Activated CD8-positive, alpha-beta T cell treated with anti-CD3 and anti-CD28 coated beads for 36 hours (primary cell): Measurements from ENCODE around the gene NOD2. TPM values are rescaled to one million over a fixed set of nuclear protein-coding genes. Genes with fewer than 3 reads are reported as not detected.

Source experiments
- ATAC-seq: fragments of 200-7000 bp; cut with Tn5 transposase; one replicate; pipeline ENCODE4 v1.10.0; 2021; ENCODE audit warnings: mild to moderate bottlenecking, moderate library complexity
- CTCF ChIA-PET: fragments of 350-600 bp; sonication (Branson Sonifier 250); formaldehyde crosslinking; loops from one replicate; lab custom pipeline; 2021; ENCODE audit warnings: antibody characterized with exemption; lab: Charles Lee
- POLR2A ChIA-PET: fragments of 350-600 bp; sonication (Branson Sonifier 250); formaldehyde crosslinking; loops from one replicate; lab custom pipeline; 2021; ENCODE audit warnings: antibody characterized with exemption; lab: Charles Lee
- DNase-seq: peaks from one replicate; pipeline ENCODE4 v3.0.0-alpha.2; 2020
- H3K27ac Mint-ChIP-seq: one replicate; pipeline ENCODE4 v1.8.0; 2021; ENCODE audit warnings: mild to moderate bottlenecking, mixed read lengths
- H3K27me3 Mint-ChIP-seq: one replicate; pipeline ENCODE4 v1.8.0; 2021; ENCODE audit warnings: mixed read lengths
- H3K36me3 Mint-ChIP-seq: one replicate; pipeline ENCODE4 v1.8.0; 2021; ENCODE audit warnings: low read depth, mixed read lengths
- H3K4me1 Mint-ChIP-seq: one replicate; pipeline ENCODE4 v1.8.0; 2021; ENCODE audit warnings: low read depth, mixed read lengths
- H3K4me3 Mint-ChIP-seq: one replicate; pipeline ENCODE4 v1.8.0; 2021; ENCODE audit warnings: mild to moderate bottlenecking, moderate library complexity, mixed read lengths
- H3K9me3 Mint-ChIP-seq: one replicate; pipeline ENCODE4 v1.8.0; 2021; ENCODE audit warnings: mixed read lengths
- CTCF ChIP-seq: fragments of 200-600 bp; IDR thresholded peaks from one replicate; pipeline ENCODE4 v1.8.0; 2022; ENCODE audit warnings: antibody characterized with exemption, mild to moderate bottlenecking
- intact Hi-C: fragments of 100-400 bp; cut with micrococcal nuclease; formaldehyde crosslinking; loops from one replicate; pipeline ENCODE4 v1.10.0; 2022
- total RNA-seq, 2 experiments: library from RNA; stranded (reverse); gene quantifications; one replicate each; pipeline ENCODE4 v1.2.3, GENCODE V29; 2021

Gene NOD2
- total RNA-seq = 1 to 10 TPM; 1.1 to 1.6 TPM

GRCh38 chr16:50692999-50693781 lies at the start of gene NOD2:
TSS of gene NOD2 (plus strand) at chr16:50693606. CDS start at chr16:50699496, 5,890 bp downstream.
- DNase-seq = no peak
- intact Hi-C loops = no loop called here
- Mint-ChIP-seq H3K4me1 (peaks cover 52% of the 10 kb centered on the region), H3K27ac (peak within 1 kb of the TSS; percentile 51), H3K27me3 (peaks cover 8% of the 10 kb centered on the region), H3K4me3 (peak within 1 kb of the TSS; percentile 63), H3K36me3 (no peaks in the 10 kb centered on the region), H3K9me3 (no peaks in the 10 kb centered on the region)
- POLR2A ChIA-PET = interaction anchor here (0.7 to 1.1 kb wide), 2 partner anchors 8 to 10 kb away, joined by 3 to 4 read pairs; no protein-coding TSS in a partner anchor
- ATAC-seq = peak; percentile 25
- CTCF ChIA-PET = no interaction called here
- no peak for TF ChIP-seq CTCF

- no peak for ATAC-seq
- H3K4me1 Mint-ChIP-seq = peaks cover 5% of the 10 kb centered on the region
- CTCF ChIA-PET = interaction anchor here (0.6 to 3.9 kb wide), 8 partner anchors 9 to 318 kb away, joined by 3 to 17 read pairs (median 5); no protein-coding TSS in a partner anchor
- no peak overlapping the region for H3K27ac Mint-ChIP-seq
- intact Hi-C loops = no loop called here
- no peaks in the 10 kb centered on the region for H3K9me3 Mint-ChIP-seq
- POLR2A ChIA-PET = no interaction called here
- no peak for TF ChIP-seq CTCF
- no peaks in the 10 kb centered on the region for H3K27me3 Mint-ChIP-seq
- H3K4me3 Mint-ChIP-seq = no peak overlapping the region
- DNase-seq = no peak
- H3K36me3 Mint-ChIP-seq = no peaks in the 10 kb centered on the region
Measured at GRCh38 chr16:50644245-50644644, 49.2 kb upstream of the NOD2 start.

- ChIA-PET POLR2A (interaction anchor here (0.9 kb wide), 1 partner anchor 9 kb away, joined by 4 read pairs; no protein-coding TSS in a partner anchor), CTCF (interaction anchor here (0.6 to 1.9 kb wide), 11 partner anchors 10 to 319 kb away, joined by 3 to 13 read pairs (median 3); no protein-coding TSS in a partner anchor)
- no peaks in the 10 kb centered on the region for H3K27me3 Mint-ChIP-seq
- ATAC-seq (peak; percentile 88), DNase-seq (peak; percentile 74)
- H3K4me3 Mint-ChIP-seq = no peak overlapping the region
- no peaks in the 10 kb centered on the region for H3K9me3 Mint-ChIP-seq
- H3K4me1 Mint-ChIP-seq = peaks cover 5% of the 10 kb centered on the region
- peak; percentile 37 for TF ChIP-seq CTCF
- no peaks in the 10 kb centered on the region for H3K36me3 Mint-ChIP-seq
- intact Hi-C loops = no loop called here
- H3K27ac Mint-ChIP-seq = no peak overlapping the region
Measured at GRCh38 chr16:50644729-50645128, 48.7 kb upstream of the NOD2 start.

- DNase-seq (no peak), ATAC-seq (no peak)
- ChIA-PET POLR2A (interaction anchor here (0.9 kb wide), 1 partner anchor 10 kb away, joined by 4 read pairs; no protein-coding TSS in a partner anchor), CTCF (interaction anchor here (0.7 to 1.9 kb wide), 7 partner anchors 16 to 319 kb away, joined by 3 to 13 read pairs (median 3); no protein-coding TSS in a partner anchor)
- Mint-ChIP-seq H3K4me1 (peaks cover 5% of the 10 kb centered on the region), H3K36me3 (no peaks in the 10 kb centered on the region), H3K27me3 (no peaks in the 10 kb centered on the region), H3K9me3 (no peaks in the 10 kb centered on the region), H3K27ac (no peak overlapping the region), H3K4me3 (no peak overlapping the region)
- intact Hi-C loops = no loop called here
- no peak for TF ChIP-seq CTCF
Measured at GRCh38 chr16:50645563-50646220, 47.7 kb upstream of the NOD2 start.
